Measurements from ENCODE around the gene SINHCAF. TPM values are rescaled to one million over a fixed set of nuclear protein-coding genes. Genes with fewer than 3 reads are reported as not detected.
A peak's percentile ranks its signal among the peaks of the same experiment; 100 is the strongest.

The SINHCAF gene
- total RNA-seq, 2 donors from 2014 or later: 87.1 to 95.7 TPM

- H3K36me3 Mint-ChIP-seq (ENCODE audit: low read depth): peaks cover 3% of the 10 kb centered on the region
- no peak for ATAC-seq
- DNase-seq: no peak
- H3K27ac Mint-ChIP-seq: no peak overlapping the region
- H3K9me3 ChIP-seq (ENCODE audit: control insufficient read depth, low read length, poor library complexity, severe bottlenecking): no peaks in the 10 kb centered on the region
- peaks cover 21% of the 10 kb centered on the region for H3K4me1 Mint-ChIP-seq
- H3K4me3 Mint-ChIP-seq: no peak overlapping the region
- no peaks in the 10 kb centered on the region for H3K27me3 Mint-ChIP-seq
These were observed 16.7 kb downstream of the SINHCAF start for GRCh38 chr12:31309279-31309678.

- ATAC-seq (no peak), DNase-seq (no peak)
- Mint-ChIP-seq H3K36me3 (ENCODE audit: low read depth) (peaks cover 4% of the 10 kb centered on the region), H3K4me1 (peaks cover 28% of the 10 kb centered on the region), H3K4me3 (no peak overlapping the region), H3K27ac (peak overlapping the region; percentile 9), H3K27me3 (no peaks in the 10 kb centered on the region)
- no peaks in the 10 kb centered on the region for H3K9me3 ChIP-seq (ENCODE audit: control insufficient read depth, low read length, poor library complexity, severe bottlenecking)
These were observed 17.8 kb downstream of the SINHCAF start for GRCh38 chr12:31308116-31308515.

- Mint-ChIP-seq H3K27me3 (no peaks in the 10 kb centered on the region), H3K27ac (no peak overlapping the region), H3K4me1 (peaks cover 30% of the 10 kb centered on the region), H3K4me3 (no peak overlapping the region), H3K36me3 (ENCODE audit: low read depth) (peaks cover 4% of the 10 kb centered on the region)
- DNase-seq (no peak), ATAC-seq (no peak)
- H3K9me3 ChIP-seq (ENCODE audit: control insufficient read depth, low read length, poor library complexity, severe bottlenecking): no peaks in the 10 kb centered on the region
These were observed 19.1 kb downstream of the SINHCAF start for GRCh38 chr12:31306866-31307265.

GRCh38 chr12:31303466-31303865 lies 22.5 kb downstream of the SINHCAF start:
- DNase-seq: no peak
- no peak for ATAC-seq
- Mint-ChIP-seq H3K36me3 (ENCODE audit: low read depth) (peaks cover 8% of the 10 kb centered on the region), H3K27me3 (no peaks in the 10 kb centered on the region), H3K4me3 (no peak overlapping the region), H3K27ac (peak overlapping the region; percentile 5), H3K4me1 (peaks cover 38% of the 10 kb centered on the region)
- H3K9me3 ChIP-seq (ENCODE audit: control insufficient read depth, low read length, poor library complexity, severe bottlenecking): no peaks in the 10 kb centered on the region

- DNase-seq (no peak), ATAC-seq (no peak)
- H3K36me3 Mint-ChIP-seq (ENCODE audit: low read depth): peaks cover 8% of the 10 kb centered on the region
- no peak overlapping the region for H3K27ac Mint-ChIP-seq
- H3K27me3 Mint-ChIP-seq: no peaks in the 10 kb centered on the region
- no peak overlapping the region for H3K4me3 Mint-ChIP-seq
- H3K9me3 ChIP-seq (ENCODE audit: control insufficient read depth, low read length, poor library complexity, severe bottlenecking): no peaks in the 10 kb centered on the region
- peaks cover 27% of the 10 kb centered on the region for H3K4me1 Mint-ChIP-seq
These were observed 24.6 kb downstream of the SINHCAF start for GRCh38 chr12:31301311-31301710.

GRCh38 chr12:31300783-31301182 lies 25.2 kb downstream of the SINHCAF start:
- Mint-ChIP-seq H3K4me1 (peaks cover 27% of the 10 kb centered on the region), H3K4me3 (no peak overlapping the region), H3K27ac (peak overlapping the region; percentile 70), H3K36me3 (ENCODE audit: low read depth) (peaks cover 8% of the 10 kb centered on the region), H3K27me3 (no peaks in the 10 kb centered on the region)
- ATAC-seq (no peak), DNase-seq (no peak)
- no peaks in the 10 kb centered on the region for H3K9me3 ChIP-seq (ENCODE audit: control insufficient read depth, low read length, poor library complexity, severe bottlenecking)

- Mint-ChIP-seq H3K27me3 (no peaks in the 10 kb centered on the region), H3K36me3 (ENCODE audit: low read depth) (peaks cover 8% of the 10 kb centered on the region), H3K4me1 (peaks cover 27% of the 10 kb centered on the region), H3K27ac (peak overlapping the region; percentile 70), H3K4me3 (no peak overlapping the region)
- ATAC-seq (no peak), DNase-seq (no peak)
- H3K9me3 ChIP-seq (ENCODE audit: control insufficient read depth, low read length, poor library complexity, severe bottlenecking): no peaks in the 10 kb centered on the region
These were observed 25.6 kb downstream of the SINHCAF start for GRCh38 chr12:31300341-31300740.

GRCh38 chr12:31298922-31299321 lies 27.0 kb downstream of the SINHCAF start:
- Mint-ChIP-seq H3K4me3 (no peak overlapping the region), H3K27me3 (no peaks in the 10 kb centered on the region), H3K4me1 (peaks cover 20% of the 10 kb centered on the region), H3K27ac (peak overlapping the region; percentile 39), H3K36me3 (ENCODE audit: low read depth) (peaks cover 7% of the 10 kb centered on the region)
- ATAC-seq (no peak), DNase-seq (no peak)
- no peaks in the 10 kb centered on the region for H3K9me3 ChIP-seq (ENCODE audit: control insufficient read depth, low read length, poor library complexity, severe bottlenecking)

- ATAC-seq (no peak), DNase-seq (no peak)
- no peaks in the 10 kb centered on the region for H3K9me3 ChIP-seq (ENCODE audit: control insufficient read depth, low read length, poor library complexity, severe bottlenecking)
- H3K36me3 Mint-ChIP-seq (ENCODE audit: low read depth): peaks cover 6% of the 10 kb centered on the region
- peak overlapping the region; percentile 39 for H3K27ac Mint-ChIP-seq
- no peak overlapping the region for H3K4me3 Mint-ChIP-seq
- H3K27me3 Mint-ChIP-seq: no peaks in the 10 kb centered on the region
- H3K4me1 Mint-ChIP-seq: peaks cover 19% of the 10 kb centered on the region
These were observed 27.4 kb downstream of the SINHCAF start for GRCh38 chr12:31298515-31298910.

- H3K9me3 ChIP-seq (ENCODE audit: control insufficient read depth, low read length, poor library complexity, severe bottlenecking): no peaks in the 10 kb centered on the region
- no peak for DNase-seq
- ATAC-seq: no peak
- Mint-ChIP-seq H3K4me1 (peaks cover 14% of the 10 kb centered on the region), H3K27me3 (no peaks in the 10 kb centered on the region), H3K27ac (no peak overlapping the region), H3K4me3 (peak overlapping the region; percentile 1), H3K36me3 (ENCODE audit: low read depth) (peaks cover 6% of the 10 kb centered on the region)
These were observed 28.1 kb downstream of the SINHCAF start for GRCh38 chr12:31297572-31298514.

GRCh38 chr12:31289441-31289840 lies 36.5 kb downstream of the SINHCAF start:
- Mint-ChIP-seq H3K4me1 (peaks cover 9% of the 10 kb centered on the region), H3K27me3 (no peaks in the 10 kb centered on the region), H3K36me3 (ENCODE audit: low read depth) (peaks cover 1% of the 10 kb centered on the region), H3K4me3 (no peak overlapping the region), H3K27ac (peak overlapping the region; percentile 62)
- no peaks in the 10 kb centered on the region for H3K9me3 ChIP-seq (ENCODE audit: control insufficient read depth, low read length, poor library complexity, severe bottlenecking)
- DNase-seq (no peak), ATAC-seq (no peak)

GRCh38 chr12:31288381-31288780 lies 37.6 kb downstream of the SINHCAF start:
- no peaks in the 10 kb centered on the region for H3K9me3 ChIP-seq (ENCODE audit: control insufficient read depth, low read length, poor library complexity, severe bottlenecking)
- DNase-seq: no peak
- no peak for ATAC-seq
- Mint-ChIP-seq H3K4me1 (peaks cover 9% of the 10 kb centered on the region), H3K4me3 (no peak overlapping the region), H3K27ac (no peak overlapping the region), H3K27me3 (no peaks in the 10 kb centered on the region), H3K36me3 (ENCODE audit: low read depth) (peaks cover 2% of the 10 kb centered on the region)

- no peaks in the 10 kb centered on the region for H3K9me3 ChIP-seq (ENCODE audit: control insufficient read depth, low read length, poor library complexity, severe bottlenecking)
- Mint-ChIP-seq H3K27me3 (no peaks in the 10 kb centered on the region), H3K4me1 (peaks cover 6% of the 10 kb centered on the region), H3K4me3 (no peak overlapping the region), H3K27ac (no peak overlapping the region), H3K36me3 (ENCODE audit: low read depth) (peaks cover 7% of the 10 kb centered on the region)
- DNase-seq (no peak), ATAC-seq (no peak)
These were observed 45.8 kb downstream of the SINHCAF start for GRCh38 chr12:31280183-31280582.

Data from T-helper 17 cell (primary cell).